Measurements from ENCODE around the gene ZBED6.

GRCh38 chr1:203805689-203806088 lies 10.3 kb downstream of the ZBED6 start:
- TF ChIP-seq, protein P1, sequence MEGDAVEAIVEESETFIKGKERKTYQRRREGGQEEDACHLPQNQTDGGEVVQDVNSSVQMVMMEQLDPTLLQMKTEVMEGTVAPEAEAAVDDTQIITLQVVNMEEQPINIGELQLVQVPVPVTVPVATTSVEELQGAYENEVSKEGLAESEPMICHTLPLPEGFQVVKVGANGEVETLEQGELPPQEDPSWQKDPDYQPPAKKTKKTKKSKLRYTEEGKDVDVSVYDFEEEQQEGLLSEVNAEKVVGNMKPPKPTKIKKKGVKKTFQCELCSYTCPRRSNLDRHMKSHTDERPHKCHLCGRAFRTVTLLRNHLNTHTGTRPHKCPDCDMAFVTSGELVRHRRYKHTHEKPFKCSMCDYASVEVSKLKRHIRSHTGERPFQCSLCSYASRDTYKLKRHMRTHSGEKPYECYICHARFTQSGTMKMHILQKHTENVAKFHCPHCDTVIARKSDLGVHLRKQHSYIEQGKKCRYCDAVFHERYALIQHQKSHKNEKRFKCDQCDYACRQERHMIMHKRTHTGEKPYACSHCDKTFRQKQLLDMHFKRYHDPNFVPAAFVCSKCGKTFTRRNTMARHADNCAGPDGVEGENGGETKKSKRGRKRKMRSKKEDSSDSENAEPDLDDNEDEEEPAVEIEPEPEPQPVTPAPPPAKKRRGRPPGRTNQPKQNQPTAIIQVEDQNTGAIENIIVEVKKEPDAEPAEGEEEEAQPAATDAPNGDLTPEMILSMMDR (IDR thresholded peaks at IDR 0.05; ENCODE audit: poor library complexity): no peak
- TF ChIP-seq EZH2phosphoT487 (IDR thresholded peaks at IDR 0.05; ENCODE audit: low read depth, severe bottlenecking, unreplicated experiment) (no peak), EZH2 (IDR thresholded peaks at IDR 0.05; ENCODE audit: borderline replicate concordance) (no peak)
